Measurements from ENCODE around the gene MBNL2. TPM values are rescaled to one million over a fixed set of nuclear protein-coding genes. Genes with fewer than 3 reads are reported as not detected.

Gene MBNL2
- total RNA-seq, 1 donor from 2014 or later, result 27.2 TPM

- intact Hi-C loops (cut with micrococcal nuclease), result no loop called here
- no peak for DNase-seq (ENCODE audit: low spot score)
- Mint-ChIP-seq H3K4me3 (ENCODE audit: low read depth) (no peak overlapping the region), H3K36me3 (ENCODE audit: low read depth) (peaks cover 9% of the 10 kb centered on the region), H3K27ac (no peak overlapping the region), H3K9me3 (no peaks in the 10 kb centered on the region), H3K4me1 (ENCODE audit: low read depth) (peaks cover 4% of the 10 kb centered on the region), H3K27me3 (ENCODE audit: low read depth) (no peaks in the 10 kb centered on the region)
These were observed 86.7 kb downstream of the MBNL2 start for GRCh38 chr13:97308735-97309429.

GRCh38 chr13:97310809-97311436 is 88.8 kb downstream of the MBNL2 start:
- Mint-ChIP-seq H3K27me3 (ENCODE audit: low read depth) (no peaks in the 10 kb centered on the region), H3K36me3 (ENCODE audit: low read depth) (peaks cover 18% of the 10 kb centered on the region), H3K4me3 (ENCODE audit: low read depth) (no peak overlapping the region), H3K27ac (no peak overlapping the region), H3K4me1 (ENCODE audit: low read depth) (peaks cover 11% of the 10 kb centered on the region), H3K9me3 (no peaks in the 10 kb centered on the region)
- intact Hi-C loops (cut with micrococcal nuclease), result no loop called here
- no peak for DNase-seq (ENCODE audit: low spot score)

- Mint-ChIP-seq H3K36me3 (ENCODE audit: low read depth) (peaks cover 18% of the 10 kb centered on the region), H3K27me3 (ENCODE audit: low read depth) (no peaks in the 10 kb centered on the region), H3K4me3 (ENCODE audit: low read depth) (no peak overlapping the region), H3K27ac (no peak overlapping the region), H3K9me3 (no peaks in the 10 kb centered on the region), H3K4me1 (ENCODE audit: low read depth) (peaks cover 11% of the 10 kb centered on the region)
- DNase-seq (ENCODE audit: low spot score), result no peak
- intact Hi-C loops (cut with micrococcal nuclease), result no loop called here
These were observed 89.8 kb downstream of the MBNL2 start for GRCh38 chr13:97311956-97312355.

- no peak for DNase-seq (ENCODE audit: low spot score)
- H3K36me3 Mint-ChIP-seq (ENCODE audit: low read depth), result peaks cover 15% of the 10 kb centered on the region
- intact Hi-C loops (cut with micrococcal nuclease), result no loop called here
These were observed 91.6 kb downstream of the MBNL2 start for GRCh38 chr13:97313551-97314260.

GRCh38 chr13:97316390-97316789 is 94.3 kb downstream of the MBNL2 start:
- Mint-ChIP-seq H3K4me3 (ENCODE audit: low read depth) (no peak overlapping the region), H3K27me3 (ENCODE audit: low read depth) (no peaks in the 10 kb centered on the region), H3K36me3 (ENCODE audit: low read depth) (peaks cover 9% of the 10 kb centered on the region), H3K4me1 (ENCODE audit: low read depth) (peaks cover 7% of the 10 kb centered on the region), H3K9me3 (no peaks in the 10 kb centered on the region), H3K27ac (no peak overlapping the region)
- intact Hi-C loops (cut with micrococcal nuclease), result no loop called here
- DNase-seq (ENCODE audit: low spot score), result no peak

More at GRCh38 chr13:97313551-97314260, 91.6 kb downstream of the MBNL2 start:
- no peaks in the 10 kb centered on the region for H3K27me3 Mint-ChIP-seq (ENCODE audit: low read depth)
- H3K4me3 Mint-ChIP-seq (ENCODE audit: low read depth), result no peak overlapping the region
- no peak overlapping the region for H3K27ac Mint-ChIP-seq
- peaks cover 9% of the 10 kb centered on the region for H3K4me1 Mint-ChIP-seq (ENCODE audit: low read depth)
- H3K9me3 Mint-ChIP-seq, result no peaks in the 10 kb centered on the region

GRCh38 chr13:97317933-97318332 is 95.8 kb downstream of the MBNL2 start:
- H3K27ac Mint-ChIP-seq, result no peak overlapping the region
- no peak overlapping the region for H3K4me3 Mint-ChIP-seq (ENCODE audit: low read depth)
- peaks cover 9% of the 10 kb centered on the region for H3K36me3 Mint-ChIP-seq (ENCODE audit: low read depth)
- H3K4me1 Mint-ChIP-seq (ENCODE audit: low read depth), result peaks cover 7% of the 10 kb centered on the region
- H3K27me3 Mint-ChIP-seq (ENCODE audit: low read depth), result no peaks in the 10 kb centered on the region
- no peaks in the 10 kb centered on the region for H3K9me3 Mint-ChIP-seq
- intact Hi-C loops (cut with micrococcal nuclease), result no loop called here
- no peak for DNase-seq (ENCODE audit: low spot score)

GRCh38 chr13:97318532-97318931 is 96.4 kb downstream of the MBNL2 start:
- H3K4me1 Mint-ChIP-seq (ENCODE audit: low read depth), result peaks cover 7% of the 10 kb centered on the region
- DNase-seq (ENCODE audit: low spot score), result no peak
- no peaks in the 10 kb centered on the region for H3K27me3 Mint-ChIP-seq (ENCODE audit: low read depth)
- no peak overlapping the region for H3K4me3 Mint-ChIP-seq (ENCODE audit: low read depth)
- no peak overlapping the region for H3K27ac Mint-ChIP-seq
- no peaks in the 10 kb centered on the region for H3K9me3 Mint-ChIP-seq
- H3K36me3 Mint-ChIP-seq (ENCODE audit: low read depth), result peaks cover 9% of the 10 kb centered on the region
- intact Hi-C loops (cut with micrococcal nuclease), result no loop called here

- peaks cover 4% of the 10 kb centered on the region for H3K4me1 Mint-ChIP-seq (ENCODE audit: low read depth)
- no peak overlapping the region for H3K27ac Mint-ChIP-seq
- no peaks in the 10 kb centered on the region for H3K9me3 Mint-ChIP-seq
- peaks cover 6% of the 10 kb centered on the region for H3K36me3 Mint-ChIP-seq (ENCODE audit: low read depth)
- intact Hi-C loops (cut with micrococcal nuclease), result no loop called here
- no peak for DNase-seq (ENCODE audit: low spot score)
- H3K4me3 Mint-ChIP-seq (ENCODE audit: low read depth), result no peak overlapping the region
- no peaks in the 10 kb centered on the region for H3K27me3 Mint-ChIP-seq (ENCODE audit: low read depth)
These were observed 97.1 kb downstream of the MBNL2 start for GRCh38 chr13:97319113-97319720.

- Mint-ChIP-seq H3K4me3 (ENCODE audit: low read depth) (no peak overlapping the region), H3K9me3 (no peaks in the 10 kb centered on the region), H3K27ac (no peak overlapping the region), H3K36me3 (ENCODE audit: low read depth) (no peaks in the 10 kb centered on the region), H3K4me1 (ENCODE audit: low read depth) (no peaks in the 10 kb centered on the region), H3K27me3 (ENCODE audit: low read depth) (no peaks in the 10 kb centered on the region)
- intact Hi-C loops (cut with micrococcal nuclease), result no loop called here
- DNase-seq (ENCODE audit: low spot score), result no peak
These were observed 99.0 kb downstream of the MBNL2 start for GRCh38 chr13:97321101-97321500.

- intact Hi-C loops (cut with micrococcal nuclease), result no loop called here
- Mint-ChIP-seq H3K9me3 (no peaks in the 10 kb centered on the region), H3K4me1 (ENCODE audit: low read depth) (no peaks in the 10 kb centered on the region), H3K36me3 (ENCODE audit: low read depth) (no peaks in the 10 kb centered on the region), H3K27me3 (ENCODE audit: low read depth) (no peaks in the 10 kb centered on the region), H3K4me3 (ENCODE audit: low read depth) (no peak overlapping the region), H3K27ac (no peak overlapping the region)
- DNase-seq (ENCODE audit: low spot score), result no peak
These were observed 99.6 kb downstream of the MBNL2 start for GRCh38 chr13:97321616-97322321.

- DNase-seq (ENCODE audit: low spot score), result no peak
- H3K36me3 Mint-ChIP-seq (ENCODE audit: low read depth), result no peaks in the 10 kb centered on the region
- H3K27me3 Mint-ChIP-seq (ENCODE audit: low read depth), result no peaks in the 10 kb centered on the region
- intact Hi-C loops (cut with micrococcal nuclease), result no loop called here
- no peaks in the 10 kb centered on the region for H3K4me1 Mint-ChIP-seq (ENCODE audit: low read depth)
- H3K27ac Mint-ChIP-seq, result no peak overlapping the region
- H3K9me3 Mint-ChIP-seq, result no peaks in the 10 kb centered on the region
- H3K4me3 Mint-ChIP-seq (ENCODE audit: low read depth), result no peak overlapping the region
These were observed 100.7 kb downstream of the MBNL2 start for GRCh38 chr13:97322740-97323342.

- Mint-ChIP-seq H3K4me1 (ENCODE audit: low read depth) (no peaks in the 10 kb centered on the region), H3K4me3 (ENCODE audit: low read depth) (no peak overlapping the region), H3K9me3 (no peaks in the 10 kb centered on the region), H3K27ac (no peak overlapping the region), H3K36me3 (ENCODE audit: low read depth) (no peaks in the 10 kb centered on the region), H3K27me3 (ENCODE audit: low read depth) (no peaks in the 10 kb centered on the region)
- no peak for DNase-seq (ENCODE audit: low spot score)
- intact Hi-C loops (cut with micrococcal nuclease), result no loop called here
These were observed 102.0 kb downstream of the MBNL2 start for GRCh38 chr13:97324115-97324514.
